HepG2 (cell line): Measurements from ENCODE around the gene PAN3. TPM values are rescaled to one million over a fixed set of nuclear protein-coding genes. Genes with fewer than 3 reads are reported as not detected.

Experiments used
- ADNP ChIP-seq: sonication (generic); formaldehyde crosslinking; IDR thresholded peaks from 2 replicates; pipeline ENCODE4 v1.4.0; 2020; ENCODE audit warnings: missing genetic modification reagents
- BCL6 ChIP-seq: IDR thresholded peaks from 2 replicates; pipeline ENCODE4 v1.6.1; 2016; ENCODE audit warnings: missing genetic modification reagents, missing compliant biosample characterization
- ETV6 ChIP-seq: sonication (generic); formaldehyde crosslinking; conservative IDR thresholded peaks from 2 replicates; pipeline ENCODE4 v1.4.0; 2020; ENCODE audit warnings: missing genetic modification reagents
- FOXA1 ChIP-seq, 2 experiments: fragments of 450-650 bp in 1 of 2; sonication (generic) in 1 of 2; formaldehyde crosslinking in 1 of 2; IDR thresholded peaks; 2 replicates each; pipeline versions ENCODE4 v1.4.0 to v1.6.1; 2016 to 2020; ENCODE audit warnings: missing genetic modification reagents in 1 of 2
- FOXP1 ChIP-seq, 2 experiments: fragments of 450-650 bp in 1 of 2; IDR thresholded peaks; 2 replicates each; pipeline ENCODE4 v1.6.1; 2017 to 2018; ENCODE audit warnings: antibody characterized with exemption in 1 of 2
- GATAD2A ChIP-seq: IDR thresholded peaks from 2 replicates; pipeline ENCODE4 v1.6.1; 2016
- GLI4 ChIP-seq: sonication (generic); formaldehyde crosslinking; IDR thresholded peaks from 2 replicates; pipeline ENCODE4 v1.5.1; 2020; ENCODE audit warnings: missing genetic modification reagents, mild to moderate bottlenecking, moderate library complexity, borderline replicate concordance
- HMG20A ChIP-seq: IDR thresholded peaks from 2 replicates; pipeline ENCODE4 v1.6.1; 2016; ENCODE audit warnings: borderline replicate concordance
- MAFK ChIP-seq, 2 experiments: IDR thresholded peaks in 1 of 2; conservative IDR thresholded peaks in 1 of 2; 2 replicates each; pipeline ENCODE4 v1.6.1; 2011; ENCODE audit warnings: improper control_type of control experiment in 2 of 2, low read length in 2 of 2
- PLRG1 ChIP-seq: fragments of 450-650 bp; conservative IDR thresholded peaks from 2 replicates; pipeline ENCODE4 v1.6.1; 2016
- PRMT3 ChIP-seq: sonication (generic); formaldehyde crosslinking; IDR thresholded peaks from 2 replicates; pipeline ENCODE4 v1.8.1; 2022; ENCODE audit warnings: low read depth, mild to moderate bottlenecking, moderate library complexity, missing genetic modification reagents, borderline replicate concordance
- SMARCE1 ChIP-seq: fragments of 450-650 bp; IDR thresholded peaks from 2 replicates; pipeline ENCODE4 v1.6.1; 2017; ENCODE audit warnings: borderline replicate concordance
- SOX6 ChIP-seq, 2 experiments: fragments of 450-650 bp in 1 of 2; sonication (generic) in 1 of 2; formaldehyde crosslinking in 1 of 2; IDR thresholded peaks; 2 replicates each; pipeline versions ENCODE4 v1.4.0 to v1.6.1; 2017 to 2020; ENCODE audit warnings: antibody characterized with exemption in 1 of 2, mild to moderate bottlenecking in 1 of 2, missing genetic modification reagents in 1 of 2
- SRSF1 ChIP-seq: fragments of 200-400 bp; formaldehyde crosslinking; optimal IDR thresholded peaks from 2 replicates; pipeline ENCODE3; 2017; ENCODE audit warnings: mild to moderate bottlenecking, low read depth, low read length, moderate library complexity
- STAT5B ChIP-seq: sonication (generic); formaldehyde crosslinking; IDR thresholded peaks from 2 replicates; pipeline ENCODE4 v1.4.0; 2020; ENCODE audit warnings: missing genetic modification reagents
- ZFP41 ChIP-seq: sonication (generic); formaldehyde crosslinking; IDR thresholded peaks from 2 replicates; pipeline ENCODE4 v1.4.0; 2020; ENCODE audit warnings: mild to moderate bottlenecking, missing genetic modification reagents, borderline replicate concordance
- ZNF20 ChIP-seq: sonication (generic); formaldehyde crosslinking; IDR thresholded peaks from 2 replicates; pipeline ENCODE4 v1.4.0; 2020; ENCODE audit warnings: mild to moderate bottlenecking, moderate library complexity, missing genetic modification reagents
- ZNF670 ChIP-seq: sonication (generic); formaldehyde crosslinking; IDR thresholded peaks from 2 replicates; pipeline ENCODE4 v1.8.0; 2022; ENCODE audit warnings: mild to moderate bottlenecking, missing genetic modification reagents, borderline replicate concordance
- ZNF7 ChIP-seq: IDR thresholded peaks from 2 replicates; pipeline ENCODE4 v1.6.1; 2016; ENCODE audit warnings: missing biosample characterization, missing genetic modification reagents
- ZNF709 ChIP-seq: sonication (generic); formaldehyde crosslinking; IDR thresholded peaks from 2 replicates; pipeline ENCODE4 v1.5.0; 2020; ENCODE audit warnings: mild to moderate bottlenecking, missing genetic modification reagents
- ZNF724P ChIP-seq: sonication (generic); formaldehyde crosslinking; IDR thresholded peaks from 2 replicates; pipeline ENCODE4 v1.8.0; 2022; ENCODE audit warnings: missing genetic modification reagents, borderline replicate concordance
- ZSCAN9 ChIP-seq: IDR thresholded peaks from 2 replicates; pipeline ENCODE4 v1.6.1; 2016; ENCODE audit warnings: borderline replicate concordance
- ZZZ3 ChIP-seq: sonication (generic); formaldehyde crosslinking; IDR thresholded peaks from 2 replicates; pipeline ENCODE4 v1.4.0; 2020; ENCODE audit warnings: missing genetic modification reagents, mild to moderate bottlenecking, borderline replicate concordance
- polyA plus RNA-seq, 8 experiments: library from polyadenylated mRNA; depleted of rRNA in 3 of 8; stranded (reverse) in 7 of 8; unstranded in 1 of 8; fragments of >200 nt; fragmentation: Illumina TruSeq in 4 of 8; extraction: Trizol in 4 of 8; gene quantifications; 2 replicates each; pipeline versions ENCODE4 v1.2.1 to v1.2.3, GENCODE V29; 2011 to 2016; ENCODE audit warnings: low read depth in 4 of 8, missing spikeins in 1 of 8, mixed read lengths in 1 of 8; ENCODE audit not compliant: insufficient read depth in 1 of 8
- total RNA-seq, 5 experiments: library from RNA; depleted of rRNA; stranded (reverse); fragments of >200 nt; fragmentation: Illumina TruSeq; extraction: Trizol; gene quantifications; 2 replicates each; pipeline ENCODE4 v1.2.3, GENCODE V29; 2016; ENCODE audit warnings: low read depth in 1 of 5
- TF ChIP-seq, protein P1 (sequence below): sonication (generic); IDR thresholded peaks from 2 replicates; pipeline ENCODE4 v1.6.1; 2016; ENCODE audit warnings: low read depth, borderline replicate concordance
- TF ChIP-seq, protein P2 (sequence below): IDR thresholded peaks from 2 replicates; pipeline ENCODE4 v1.4.0; 2020; ENCODE audit warnings: mild to moderate bottlenecking, missing genetic modification reagents
- TF ChIP-seq, protein P3 (sequence below): sonication (generic); formaldehyde crosslinking; IDR thresholded peaks from 2 replicates; pipeline ENCODE4 v1.8.1; 2023; ENCODE audit warnings: mild to moderate bottlenecking, moderate library complexity, missing genetic modification reagents

The PAN3 gene
- total and polyA plus RNA-seq, 2 of the 13 experiments (the other 11 are each of a cell fraction or from before 2014, with no cell fraction given), result 9.7 to 10.6 TPM

DNA sequence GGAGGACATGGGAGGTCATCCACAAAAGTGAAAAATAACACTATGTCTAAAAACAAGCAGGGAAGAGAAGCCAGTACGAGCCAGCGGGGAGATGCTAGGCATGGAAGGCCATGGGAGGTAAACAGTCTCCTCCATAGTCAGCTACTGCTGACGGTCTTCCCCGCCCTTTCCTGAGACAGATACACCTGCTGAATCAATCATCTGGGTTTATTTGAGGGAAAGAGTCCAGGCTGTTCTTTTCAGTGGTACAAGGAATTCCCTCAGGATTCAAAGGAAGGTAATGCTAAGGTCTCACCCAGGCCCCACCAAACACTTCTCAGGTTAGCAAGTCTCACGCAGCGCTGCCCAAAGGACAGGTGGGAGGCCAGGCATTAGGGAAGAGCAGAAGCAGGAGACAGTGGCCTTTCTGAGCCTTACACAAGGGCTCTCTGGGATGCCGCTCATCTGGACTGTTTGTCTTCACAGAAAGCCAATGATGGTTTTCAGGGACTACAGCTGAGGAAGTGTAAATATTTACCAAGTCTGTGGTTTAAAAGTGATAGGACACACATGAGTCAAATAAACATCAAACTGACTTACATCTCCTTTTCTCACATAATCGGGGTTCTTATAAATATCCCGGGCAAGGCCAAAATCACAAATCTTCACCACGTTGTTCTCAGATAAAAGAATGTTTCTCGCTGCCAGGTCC, 182.7 kb downstream of the PAN3 start (continued):
- TF ChIP-seq FOXP1 (IDR thresholded peaks at IDR 0.05) (no peak), FOXP1 (CRISPR knock-in tag; IDR thresholded peaks at IDR 0.05) (peak; percentile 45; the same call in 1 of the 2 replicates), STAT5B (no peak), GATAD2A (peak; percentile 50; the same call in 1 of the 2 replicates), ZNF724P (CRISPR knock-in tag) (no peak), ZSCAN9 (CRISPR knock-in tag) (no peak), ADNP (CRISPR knock-in tag) (no peak), SMARCE1 (no peak), FOXA1 (IDR thresholded peaks at IDR 0.05) (no peak), FOXA1 (CRISPR knock-in tag; IDR thresholded peaks at IDR 0.05) (0 out of 2 replicates have a peak, but pooled peaks have one; percentile 37), PRMT3 (CRISPR knock-in tag) (no peak), ZFP41 (CRISPR knock-in tag) (no peak), MAFK (conservative IDR thresholded peaks at IDR 0.05 in 1 of 2, IDR thresholded peaks at IDR 0.05 in 1 of 2; ENCODE audit: low read length in 2 of 2) (no peak), PLRG1 (no peak), ZZZ3 (CRISPR knock-in tag) (no peak), BCL6 (CRISPR knock-in tag) (peak; percentile 76), ETV6 (no peak), ZNF7 (CRISPR knock-in tag) (no peak), ZNF709 (CRISPR knock-in tag) (no peak), SOX6 (IDR thresholded peaks at IDR 0.05) (no peak), SOX6 (CRISPR knock-in tag; IDR thresholded peaks at IDR 0.05) (no peak), ZNF20 (CRISPR knock-in tag) (no peak), SRSF1 (no peak), ZNF670 (no peak), GLI4 (no peak), HMG20A (CRISPR knock-in tag) (peak; percentile 14; the same call in 1 of the 2 replicates)
- TF ChIP-seq, protein P1, sequence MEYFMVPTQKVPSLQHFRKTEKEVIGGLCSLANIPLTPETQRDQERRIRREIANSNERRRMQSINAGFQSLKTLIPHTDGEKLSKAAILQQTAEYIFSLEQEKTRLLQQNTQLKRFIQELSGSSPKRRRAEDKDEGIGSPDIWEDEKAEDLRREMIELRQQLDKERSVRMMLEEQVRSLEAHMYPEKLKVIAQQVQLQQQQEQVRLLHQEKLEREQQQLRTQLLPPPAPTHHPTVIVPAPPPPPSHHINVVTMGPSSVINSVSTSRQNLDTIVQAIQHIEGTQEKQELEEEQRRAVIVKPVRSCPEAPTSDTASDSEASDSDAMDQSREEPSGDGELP, result peak; percentile 81
- TF ChIP-seq, protein P2, sequence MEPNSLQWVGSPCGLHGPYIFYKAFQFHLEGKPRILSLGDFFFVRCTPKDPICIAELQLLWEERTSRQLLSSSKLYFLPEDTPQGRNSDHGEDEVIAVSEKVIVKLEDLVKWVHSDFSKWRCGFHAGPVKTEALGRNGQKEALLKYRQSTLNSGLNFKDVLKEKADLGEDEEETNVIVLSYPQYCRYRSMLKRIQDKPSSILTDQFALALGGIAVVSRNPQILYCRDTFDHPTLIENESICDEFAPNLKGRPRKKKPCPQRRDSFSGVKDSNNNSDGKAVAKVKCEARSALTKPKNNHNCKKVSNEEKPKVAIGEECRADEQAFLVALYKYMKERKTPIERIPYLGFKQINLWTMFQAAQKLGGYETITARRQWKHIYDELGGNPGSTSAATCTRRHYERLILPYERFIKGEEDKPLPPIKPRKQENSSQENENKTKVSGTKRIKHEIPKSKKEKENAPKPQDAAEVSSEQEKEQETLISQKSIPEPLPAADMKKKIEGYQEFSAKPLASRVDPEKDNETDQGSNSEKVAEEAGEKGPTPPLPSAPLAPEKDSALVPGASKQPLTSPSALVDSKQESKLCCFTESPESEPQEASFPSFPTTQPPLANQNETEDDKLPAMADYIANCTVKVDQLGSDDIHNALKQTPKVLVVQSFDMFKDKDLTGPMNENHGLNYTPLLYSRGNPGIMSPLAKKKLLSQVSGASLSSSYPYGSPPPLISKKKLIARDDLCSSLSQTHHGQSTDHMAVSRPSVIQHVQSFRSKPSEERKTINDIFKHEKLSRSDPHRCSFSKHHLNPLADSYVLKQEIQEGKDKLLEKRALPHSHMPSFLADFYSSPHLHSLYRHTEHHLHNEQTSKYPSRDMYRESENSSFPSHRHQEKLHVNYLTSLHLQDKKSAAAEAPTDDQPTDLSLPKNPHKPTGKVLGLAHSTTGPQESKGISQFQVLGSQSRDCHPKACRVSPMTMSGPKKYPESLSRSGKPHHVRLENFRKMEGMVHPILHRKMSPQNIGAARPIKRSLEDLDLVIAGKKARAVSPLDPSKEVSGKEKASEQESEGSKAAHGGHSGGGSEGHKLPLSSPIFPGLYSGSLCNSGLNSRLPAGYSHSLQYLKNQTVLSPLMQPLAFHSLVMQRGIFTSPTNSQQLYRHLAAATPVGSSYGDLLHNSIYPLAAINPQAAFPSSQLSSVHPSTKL (CRISPR knock-in tag), result peak; percentile 54; the same call in 1 of the 2 replicates
- TF ChIP-seq, protein P3, sequence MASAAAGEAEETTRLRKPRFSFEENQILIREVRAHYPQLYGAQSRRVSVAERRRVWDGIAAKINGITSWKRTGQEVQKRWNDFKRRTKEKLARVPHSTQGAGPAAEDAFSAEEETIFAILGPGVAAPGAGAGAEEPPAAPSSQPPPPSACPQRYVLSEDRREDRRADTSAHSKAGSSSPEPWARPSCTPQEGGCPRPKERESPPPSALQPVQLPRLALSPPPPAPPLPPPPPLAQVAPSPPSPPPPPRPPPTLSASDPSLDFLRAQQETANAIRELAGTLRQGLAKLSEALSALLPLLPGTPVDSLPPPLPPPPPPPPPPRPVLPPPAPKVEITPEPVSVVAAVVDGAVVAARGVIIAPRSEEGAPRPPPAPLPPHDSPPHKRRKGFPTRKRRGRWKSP (CRISPR knock-in tag), result no peak
